Measurements from ENCODE around the gene ARF3.

The ARF3 gene

GRCh38 chr12:48988030-48988649, 30.9 kb upstream of the ARF3 start:
- Histone ChIP-seq H3K9me3 (ENCODE audit: insufficient read depth, low read length) (no peaks in the 10 kb centered on the region), H3K9ac (ENCODE audit: insufficient read length, low read depth) (no peak overlapping the region), H3K4me1 (ENCODE audit: insufficient read depth, insufficient read length) (peaks cover 12% of the 10 kb centered on the region), H3K27me3 (ENCODE audit: insufficient read depth, insufficient read length) (peaks cover 29% of the 10 kb centered on the region), H3K4me3 (ENCODE audit: insufficient read length, low read depth) (no peak overlapping the region), H3K36me3 (ENCODE audit: insufficient read depth, insufficient read length, low read length) (no peaks in the 10 kb centered on the region)
- DNase-seq (ENCODE audit: low read depth, low spot score): no peak
- TF ChIP-seq YY1 (IDR thresholded peaks at IDR 0.05; ENCODE audit: insufficient read depth, insufficient read length): no peak
- TF ChIP-seq ZNF274 (IDR thresholded peaks at IDR 0.05; ENCODE audit: low read depth, low read length): no peak
- TF ChIP-seq SUZ12 (IDR thresholded peaks at IDR 0.05; ENCODE audit: extremely low read depth, insufficient read depth, insufficient read length): no peak

- Histone ChIP-seq H3K36me3 (ENCODE audit: insufficient read depth, insufficient read length, low read length) (no peaks in the 10 kb centered on the region), H3K9ac (ENCODE audit: insufficient read length, low read depth) (no peak overlapping the region), H3K4me1 (ENCODE audit: insufficient read depth, insufficient read length) (peaks cover 12% of the 10 kb centered on the region), H3K4me3 (ENCODE audit: insufficient read length, low read depth) (no peak overlapping the region), H3K27me3 (ENCODE audit: insufficient read depth, insufficient read length) (peaks cover 42% of the 10 kb centered on the region), H3K9me3 (ENCODE audit: insufficient read depth, low read length) (no peaks in the 10 kb centered on the region)
- no peak for DNase-seq (ENCODE audit: low read depth, low spot score)
- TF ChIP-seq SUZ12 (IDR thresholded peaks at IDR 0.05; ENCODE audit: extremely low read depth, insufficient read depth, insufficient read length) (no peak), ZNF274 (IDR thresholded peaks at IDR 0.05; ENCODE audit: low read depth, low read length) (no peak), YY1 (IDR thresholded peaks at IDR 0.05; ENCODE audit: insufficient read depth, insufficient read length) (no peak)
Measured at GRCh38 chr12:48986720-48987291, 29.5 kb upstream of the ARF3 start.

- DNase-seq (ENCODE audit: low read depth, low spot score): no peak
- peaks cover 14% of the 10 kb centered on the region for H3K4me1 ChIP-seq (ENCODE audit: insufficient read depth, insufficient read length)
- peaks cover 7% of the 10 kb centered on the region; the same call in 1 of the 2 replicates for H3K9me3 ChIP-seq (ENCODE audit: insufficient read depth, low read length)
- TF ChIP-seq SUZ12 (IDR thresholded peaks at IDR 0.05; ENCODE audit: extremely low read depth, insufficient read depth, insufficient read length) (no peak), ZNF274 (IDR thresholded peaks at IDR 0.05; ENCODE audit: low read depth, low read length) (no peak), YY1 (IDR thresholded peaks at IDR 0.05; ENCODE audit: insufficient read depth, insufficient read length) (no peak)
- H3K4me3 ChIP-seq (ENCODE audit: insufficient read length, low read depth): no peak overlapping the region
- no peak overlapping the region for H3K9ac ChIP-seq (ENCODE audit: insufficient read length, low read depth)
- no peaks in the 10 kb centered on the region for H3K36me3 ChIP-seq (ENCODE audit: insufficient read depth, insufficient read length, low read length)
- peaks cover 51% of the 10 kb centered on the region for H3K27me3 ChIP-seq (ENCODE audit: insufficient read depth, insufficient read length)
Measured at GRCh38 chr12:48985901-48986300, 28.6 kb upstream of the ARF3 start.

DNA sequence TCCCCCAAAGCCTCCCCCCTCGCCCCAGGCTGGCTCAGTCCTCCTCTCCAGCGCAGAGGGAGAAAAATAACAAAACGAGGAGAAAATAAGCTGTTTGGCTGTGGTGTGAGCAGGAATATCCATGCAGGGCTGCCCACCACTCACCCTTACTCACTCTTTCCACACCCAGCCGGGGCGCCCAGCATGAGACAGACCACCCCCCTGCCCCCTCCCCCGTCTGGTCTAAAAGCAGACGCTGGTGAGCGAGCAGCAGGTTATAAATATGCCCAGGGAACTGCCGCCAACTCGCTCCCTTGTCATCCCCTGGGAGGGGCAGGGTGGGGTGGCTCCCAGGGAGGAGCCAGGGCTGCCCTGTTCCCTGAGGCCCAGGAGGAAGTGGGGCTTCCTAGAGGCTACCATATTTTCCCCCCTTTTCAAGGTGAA, 28.2 kb upstream of the ARF3 start:
- no peak overlapping the region for H3K9ac ChIP-seq (ENCODE audit: insufficient read length, low read depth)
- DNase-seq (ENCODE audit: low read depth, low spot score): no peak
- no peak for TF ChIP-seq ZNF274 (IDR thresholded peaks at IDR 0.05; ENCODE audit: low read depth, low read length)
- TF ChIP-seq SUZ12 (IDR thresholded peaks at IDR 0.05; ENCODE audit: extremely low read depth, insufficient read depth, insufficient read length): no peak
- no peak for TF ChIP-seq YY1 (IDR thresholded peaks at IDR 0.05; ENCODE audit: insufficient read depth, insufficient read length)
- H3K4me1 ChIP-seq (ENCODE audit: insufficient read depth, insufficient read length): peaks cover 14% of the 10 kb centered on the region
- no peak overlapping the region for H3K4me3 ChIP-seq (ENCODE audit: insufficient read length, low read depth)
- peaks cover 55% of the 10 kb centered on the region for H3K27me3 ChIP-seq (ENCODE audit: insufficient read depth, insufficient read length)
- no peaks in the 10 kb centered on the region for H3K36me3 ChIP-seq (ENCODE audit: insufficient read depth, insufficient read length, low read length)
- H3K9me3 ChIP-seq (ENCODE audit: insufficient read depth, low read length): peaks cover 7% of the 10 kb centered on the region; the same call in 1 of the 2 replicates

- Histone ChIP-seq H3K9me3 (ENCODE audit: insufficient read depth, low read length) (peaks cover 16% of the 10 kb centered on the region; the same call in 1 of the 2 replicates), H3K27me3 (ENCODE audit: insufficient read depth, insufficient read length) (peaks cover 81% of the 10 kb centered on the region), H3K9ac (ENCODE audit: insufficient read length, low read depth) (no peak overlapping the region), H3K4me1 (ENCODE audit: insufficient read depth, insufficient read length) (peaks cover 29% of the 10 kb centered on the region), H3K4me3 (ENCODE audit: insufficient read length, low read depth) (no peak overlapping the region), H3K36me3 (ENCODE audit: insufficient read depth, insufficient read length, low read length) (no peaks in the 10 kb centered on the region)
- DNase-seq (ENCODE audit: low read depth, low spot score): no peak
- TF ChIP-seq ZNF274 (IDR thresholded peaks at IDR 0.05; ENCODE audit: low read depth, low read length) (no peak), YY1 (IDR thresholded peaks at IDR 0.05; ENCODE audit: insufficient read depth, insufficient read length) (no peak), SUZ12 (IDR thresholded peaks at IDR 0.05; ENCODE audit: extremely low read depth, insufficient read depth, insufficient read length) (no peak)
Measured at GRCh38 chr12:48982397-48983080, 25.3 kb upstream of the ARF3 start.

DNA sequence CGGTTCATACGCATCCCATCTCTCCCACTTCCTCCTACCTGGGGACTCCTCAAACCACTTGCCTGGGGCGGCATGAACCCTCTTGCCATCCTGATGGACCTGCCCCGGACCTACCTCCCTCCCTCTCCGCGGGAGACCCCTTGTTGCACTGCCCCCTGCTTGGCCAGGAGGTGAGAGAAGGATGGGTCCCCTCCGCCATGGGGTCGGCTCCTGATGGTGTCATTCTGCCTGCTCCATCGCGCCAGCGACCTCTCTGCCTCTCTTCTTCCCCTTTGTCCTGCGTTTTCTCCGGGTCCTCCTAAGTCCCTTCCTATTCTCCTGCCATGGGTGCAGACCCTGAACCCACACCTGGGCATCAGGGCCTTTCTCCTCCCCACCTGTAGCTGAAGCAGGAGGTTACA, 24.5 kb upstream of the ARF3 start:
- Histone ChIP-seq H3K27me3 (ENCODE audit: insufficient read depth, insufficient read length) (peaks cover 81% of the 10 kb centered on the region), H3K4me1 (ENCODE audit: insufficient read depth, insufficient read length) (peaks cover 29% of the 10 kb centered on the region), H3K9me3 (ENCODE audit: insufficient read depth, low read length) (peaks cover 16% of the 10 kb centered on the region; the same call in 1 of the 2 replicates), H3K9ac (ENCODE audit: insufficient read length, low read depth) (no peak overlapping the region), H3K36me3 (ENCODE audit: insufficient read depth, insufficient read length, low read length) (no peaks in the 10 kb centered on the region), H3K4me3 (ENCODE audit: insufficient read length, low read depth) (peak overlapping the region; percentile 43)
- DNase-seq (ENCODE audit: low read depth, low spot score): no peak
- TF ChIP-seq SUZ12 (IDR thresholded peaks at IDR 0.05; ENCODE audit: extremely low read depth, insufficient read depth, insufficient read length) (no peak), YY1 (IDR thresholded peaks at IDR 0.05; ENCODE audit: insufficient read depth, insufficient read length) (no peak), ZNF274 (IDR thresholded peaks at IDR 0.05; ENCODE audit: low read depth, low read length) (no peak)

Data from NT2/D1 (cell line).